GM19193 (cell line): Measurements from ENCODE around the gene HS2ST1.

ENCODE experiments used
- POLR2A ChIP-seq: IDR thresholded peaks from 4 replicates; pipeline ENCODE4 v1.6.1; 2011; ENCODE audit not compliant: insufficient read depth, insufficient read length; ENCODE audit errors: extremely low read depth

HS2ST1 gene

GRCh38 chr1:87094238-87094637, 179.8 kb downstream of the HS2ST1 start:
- no peak for TF ChIP-seq POLR2A

DNA sequence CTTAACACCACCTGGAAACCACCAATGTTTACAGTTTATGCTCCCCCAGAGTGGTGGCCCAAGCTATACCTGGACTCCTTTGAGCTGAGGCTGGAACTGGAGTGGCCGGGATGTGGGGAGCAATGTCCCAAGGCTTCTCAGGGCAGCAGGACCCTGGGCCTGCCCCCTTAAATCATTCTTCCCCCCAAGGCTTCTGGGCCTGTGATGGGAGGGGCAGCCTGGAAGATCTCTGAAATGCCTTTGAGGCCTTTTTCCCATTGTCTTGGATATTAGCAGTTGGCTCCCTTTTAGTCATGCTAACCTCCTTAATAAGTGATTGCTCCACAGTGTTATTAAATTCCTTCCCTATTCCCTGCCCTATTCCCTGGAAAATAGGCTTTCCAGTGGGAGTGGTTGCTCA, 185.8 kb downstream of the HS2ST1 start:
- TF ChIP-seq POLR2A, result no peak

DNA sequence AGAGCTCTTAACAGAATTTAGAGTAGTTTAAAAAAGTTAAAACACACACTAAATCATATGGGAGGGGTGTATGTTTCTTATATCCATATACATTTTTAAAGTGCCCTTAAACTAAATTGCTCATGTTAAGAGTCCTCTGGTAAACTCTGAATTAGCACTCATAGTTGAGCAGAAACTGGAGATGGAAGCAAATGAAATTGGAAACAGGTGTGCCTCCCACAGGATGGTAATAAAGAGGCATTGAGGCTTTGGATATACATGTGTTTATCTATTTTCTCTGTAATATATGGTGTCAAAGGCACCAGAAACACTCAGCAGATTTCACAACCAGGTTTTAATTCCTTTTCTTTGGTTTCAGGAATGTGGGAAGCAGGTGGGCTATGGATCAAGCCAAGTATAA, 188.6 kb downstream of the HS2ST1 start:
- TF ChIP-seq POLR2A, result no peak

DNA sequence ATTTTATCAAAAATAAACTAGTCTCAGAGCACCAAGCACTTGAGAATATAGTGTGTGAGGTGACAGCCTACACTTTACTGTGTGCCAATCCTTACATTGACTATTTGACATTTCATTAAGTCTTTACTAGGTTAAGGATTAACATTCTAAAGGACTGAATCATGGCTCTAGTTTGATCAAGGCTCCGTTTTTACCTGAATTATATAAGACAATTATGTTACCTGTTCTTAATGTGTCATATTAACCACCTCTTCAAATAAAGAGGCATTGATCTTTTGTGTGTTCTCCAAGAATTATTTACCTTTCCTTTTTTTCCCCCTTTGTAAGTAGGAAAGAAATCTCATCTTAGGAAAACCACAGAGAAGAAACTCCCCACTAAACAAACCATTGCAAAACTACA, 189.7 kb downstream of the HS2ST1 start:
- no peak for TF ChIP-seq POLR2A

DNA sequence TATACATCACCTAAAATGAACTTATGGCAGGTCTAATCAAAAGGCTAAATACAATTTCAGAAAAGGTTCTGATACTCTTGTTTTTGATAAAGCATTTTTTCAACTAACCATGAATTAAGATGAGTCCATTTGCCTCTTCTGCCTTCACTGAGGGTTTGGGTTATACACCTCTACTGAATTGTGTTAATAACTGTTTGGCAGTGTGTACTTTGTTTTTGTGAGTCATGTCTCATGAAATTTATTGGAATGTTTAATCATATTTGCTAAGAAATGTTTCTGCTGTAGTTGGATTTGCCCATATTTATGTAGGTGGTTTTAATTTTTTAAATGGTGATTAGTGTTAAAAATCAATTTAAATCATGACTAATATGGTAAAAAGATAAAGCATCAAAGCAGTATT, 190.5 kb downstream of the HS2ST1 start:
- TF ChIP-seq POLR2A, result no peak

DNA sequence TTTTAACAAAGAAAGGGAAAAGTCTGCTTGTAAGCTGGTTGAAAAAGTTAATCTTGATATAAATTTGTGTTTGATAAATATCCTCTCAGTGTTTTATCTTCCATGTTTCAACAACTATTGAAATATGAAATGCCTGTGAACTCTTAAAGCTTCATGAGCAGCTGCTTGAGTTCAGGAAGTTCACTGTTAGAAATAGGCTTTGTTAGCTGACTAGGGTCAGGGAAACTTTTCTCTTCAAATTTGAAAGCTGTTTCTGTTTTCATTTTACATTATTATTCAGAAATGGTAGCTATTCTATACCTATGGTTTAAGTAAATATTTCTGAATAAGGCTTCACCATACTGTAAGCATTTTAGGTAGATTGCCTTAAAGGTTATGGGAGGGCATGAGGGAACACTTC, 191.7 kb downstream of the HS2ST1 start:
- TF ChIP-seq POLR2A, result no peak

GRCh38 chr1:87106867-87107266, 192.4 kb downstream of the HS2ST1 start:
- TF ChIP-seq POLR2A, result no peak

DNA sequence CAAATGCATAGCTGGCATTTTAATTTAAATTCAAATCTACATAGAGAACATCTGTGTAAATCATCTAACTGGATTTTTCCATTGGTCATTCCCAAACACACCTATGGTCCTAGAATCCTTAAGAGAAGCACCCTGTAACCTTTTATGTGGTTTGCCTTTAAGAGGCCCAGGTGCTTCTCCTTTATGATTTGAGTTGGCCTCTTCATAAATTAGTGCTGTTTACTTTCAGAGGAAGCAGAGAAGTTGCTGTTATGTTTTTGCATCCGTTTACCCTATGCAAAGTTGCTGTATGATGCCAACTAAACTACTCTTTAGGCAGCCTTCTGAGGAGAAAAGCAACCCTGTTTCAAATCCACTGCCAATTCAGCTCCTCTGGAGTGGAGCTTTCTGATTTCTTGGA, 193.8 kb downstream of the HS2ST1 start:
- no peak for TF ChIP-seq POLR2A

- TF ChIP-seq POLR2A, result no peak
Observed at GRCh38 chr1:87108814-87109411, 194.5 kb downstream of the HS2ST1 start.

DNA sequence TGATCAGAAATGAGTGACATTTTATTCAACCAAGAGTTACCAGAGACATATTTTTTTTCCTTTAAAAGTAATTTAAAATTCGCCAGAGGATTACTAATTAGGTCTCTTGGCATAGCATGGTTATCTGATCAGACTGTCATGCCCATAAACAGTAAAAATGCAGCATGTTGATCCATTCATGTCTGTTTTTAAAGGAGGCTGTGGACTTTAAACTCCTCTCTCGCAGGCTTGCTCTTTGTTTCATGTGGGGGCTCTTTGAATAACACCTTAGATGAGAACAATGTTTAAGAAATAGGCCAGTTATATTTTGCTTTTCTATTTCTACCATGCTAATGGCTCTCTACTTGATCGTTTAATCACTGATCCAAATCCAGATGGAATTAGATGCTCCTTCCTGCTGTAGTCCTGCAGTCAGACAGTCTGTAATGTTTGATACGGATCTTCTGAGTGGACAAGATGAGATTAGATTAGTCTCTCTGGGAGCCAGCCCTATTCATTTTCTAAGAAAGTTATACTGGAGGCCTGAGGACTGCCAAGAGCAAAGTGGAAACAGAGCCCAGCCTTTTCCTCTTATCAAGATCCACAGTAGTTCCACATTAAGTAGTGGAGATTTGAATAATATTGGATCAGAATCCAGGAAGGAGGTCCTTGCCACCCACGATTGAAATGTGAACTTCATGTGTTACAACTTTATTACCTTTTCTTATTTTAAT, 197.4 kb downstream of the HS2ST1 start:
- TF ChIP-seq POLR2A, result no peak

DNA sequence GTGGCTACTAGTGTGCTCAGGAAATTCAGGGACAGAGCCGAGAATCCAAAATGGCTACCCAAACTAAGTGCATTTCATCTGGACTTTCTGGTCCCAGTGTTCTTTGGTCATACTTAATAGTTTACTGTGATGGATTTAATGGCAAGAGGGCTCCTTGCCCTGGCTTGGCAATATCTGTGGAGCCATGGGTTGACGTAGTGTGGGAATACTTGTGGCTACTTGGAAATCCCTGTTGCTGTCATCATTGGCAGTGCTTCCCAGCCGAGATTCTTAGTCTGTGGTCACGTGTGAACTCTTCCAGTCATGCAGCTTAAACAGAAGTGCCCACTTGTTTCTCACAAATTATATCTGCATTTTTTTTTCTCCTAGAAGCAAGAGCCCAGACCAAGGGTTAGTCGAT, 198.9 kb downstream of the HS2ST1 start:
- no peak for TF ChIP-seq POLR2A

DNA sequence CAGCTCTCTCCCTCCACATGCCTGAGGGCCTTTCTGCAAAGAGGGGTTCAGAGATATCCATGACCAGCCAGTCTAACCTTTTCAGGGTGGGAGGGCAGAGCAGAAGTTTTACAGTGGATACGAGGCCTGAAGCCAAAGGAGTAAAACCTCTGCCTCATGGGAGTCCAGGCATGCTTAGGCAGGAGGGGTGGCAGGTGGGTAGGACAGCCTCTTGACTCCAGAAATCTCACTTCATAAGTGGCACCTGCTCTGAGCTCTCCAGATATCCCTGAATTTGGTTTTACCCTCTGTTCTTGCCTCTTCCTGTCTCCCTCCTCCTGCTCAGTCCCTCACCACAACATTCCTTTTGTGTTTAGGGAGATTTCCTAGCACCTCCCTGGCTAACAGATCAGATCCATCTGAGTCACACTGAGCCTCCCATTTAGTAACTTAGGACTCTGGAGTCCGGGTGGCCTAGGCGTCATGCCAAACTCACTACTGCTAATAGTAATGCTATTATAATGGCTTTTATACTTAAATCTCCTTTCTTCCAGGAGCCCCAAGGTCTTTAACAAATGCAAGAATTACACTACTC, 201.0 kb downstream of the HS2ST1 start:
- TF ChIP-seq POLR2A, result no peak

DNA sequence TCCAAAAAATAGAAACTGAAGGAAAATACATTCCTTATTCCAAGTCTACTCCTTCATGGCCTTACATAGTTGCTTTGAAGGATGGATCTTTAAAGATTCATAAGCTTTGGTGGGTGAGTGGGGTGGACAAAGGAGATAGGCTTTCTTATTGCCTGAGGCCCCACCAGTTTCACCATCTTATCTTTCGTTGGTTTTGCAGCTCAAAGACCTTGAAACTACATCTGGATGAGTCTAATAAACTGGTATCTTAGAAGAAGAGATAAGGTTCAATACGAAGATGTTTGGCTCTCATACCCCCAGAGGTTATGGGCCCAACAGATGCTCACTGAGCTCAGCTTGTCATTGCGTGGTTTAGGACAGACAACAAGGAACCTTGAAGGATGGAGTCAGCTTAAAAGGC, 201.5 kb downstream of the HS2ST1 start:
- no peak for TF ChIP-seq POLR2A

GRCh38 chr1:87117761-87118368, 203.4 kb downstream of the HS2ST1 start:
- no peak for TF ChIP-seq POLR2A

GRCh38 chr1:87119541-87120140, 205.2 kb downstream of the HS2ST1 start:
- TF ChIP-seq POLR2A, result no peak

GRCh38 chr1:87120779-87121178, 206.3 kb downstream of the HS2ST1 start:
- no peak for TF ChIP-seq POLR2A

- no peak for TF ChIP-seq POLR2A
Observed at GRCh38 chr1:87121711-87122163, 207.3 kb downstream of the HS2ST1 start.
